Measurements from ENCODE around the gene SHC2.

DNA sequence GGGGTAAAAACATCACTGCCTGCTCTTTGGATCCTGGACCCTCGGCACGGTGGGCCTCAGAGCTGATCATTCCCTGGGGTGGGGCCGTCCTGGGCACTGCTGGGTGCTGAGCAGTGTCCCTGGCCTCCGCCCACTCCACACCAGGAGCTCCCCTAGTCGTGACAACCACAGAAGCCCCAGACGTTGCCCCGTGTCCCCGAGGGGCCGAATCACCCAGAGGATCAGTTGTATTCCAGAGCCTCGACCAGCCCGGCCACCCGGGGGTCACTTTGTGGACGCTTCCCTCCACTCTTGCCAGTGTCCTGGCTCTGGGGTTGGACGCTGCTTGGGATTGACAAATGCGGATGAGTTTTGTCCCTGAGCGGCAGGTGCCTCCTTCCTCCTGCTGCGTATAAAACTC is 62.1 kb downstream of the SHC2 start:
- TF ChIP-seq POLR2A (IDR thresholded peaks at IDR 0.05; ENCODE audit: low read depth, low read length) (no peak), POLR2AphosphoS5 (IDR thresholded peaks at IDR 0.05; ENCODE audit: low read depth, low read length) (no peak), TAF1 (IDR thresholded peaks at IDR 0.05; ENCODE audit: borderline replicate concordance, low read depth, low read length) (no peak)

Measured in GM12892 (cell line).